IPS DF 4.7 (cell line): ENCODE results near the gene ATP8A1.
A peak's percentile ranks its signal among the peaks of the same experiment; 100 is the strongest.

Source experiments
- DNase-seq: peaks from one replicate; pipeline ENCODE4 v3.0.0-alpha.2; 2013; ENCODE audit warnings: low spot score; ENCODE audit errors: extremely low read depth

Gene ATP8A1

GRCh38 chr4:42570221-42570620, 86.7 kb downstream of the ATP8A1 start:
- DNase-seq = no peak

GRCh38 chr4:42568610-42569207, 88.2 kb downstream of the ATP8A1 start:
- DNase-seq = peak; percentile 41

- DNase-seq = no peak
Observed at GRCh38 chr4:42566835-42567234, 90.1 kb downstream of the ATP8A1 start.

- DNase-seq = no peak
Observed at GRCh38 chr4:42562016-42562415, 94.9 kb downstream of the ATP8A1 start.

GRCh38 chr4:42561031-42561430, 95.9 kb downstream of the ATP8A1 start:
- DNase-seq = no peak

GRCh38 chr4:42560467-42560861, 96.4 kb downstream of the ATP8A1 start:
- DNase-seq = no peak

GRCh38 chr4:42558156-42558555, 98.7 kb downstream of the ATP8A1 start:
- no peak for DNase-seq

- no peak for DNase-seq
Observed at GRCh38 chr4:42555828-42556227, 101.1 kb downstream of the ATP8A1 start.

- DNase-seq = no peak
Observed at GRCh38 chr4:42554072-42554471, 102.8 kb downstream of the ATP8A1 start.

- DNase-seq = no peak
Observed at GRCh38 chr4:42549896-42550295, 107.0 kb downstream of the ATP8A1 start.

- no peak for DNase-seq
Observed at GRCh38 chr4:42547805-42548204, 109.1 kb downstream of the ATP8A1 start.

- DNase-seq = no peak
Observed at GRCh38 chr4:42543762-42544161, 113.1 kb downstream of the ATP8A1 start.

- DNase-seq = no peak
Observed at GRCh38 chr4:42543126-42543525, 113.8 kb downstream of the ATP8A1 start.

- no peak for DNase-seq
Observed at GRCh38 chr4:42541647-42542046, 115.3 kb downstream of the ATP8A1 start.

- no peak for DNase-seq
Observed at GRCh38 chr4:42533042-42533441, 123.9 kb downstream of the ATP8A1 start.

GRCh38 chr4:42531341-42532030, 125.4 kb downstream of the ATP8A1 start:
- DNase-seq = no peak

- DNase-seq = no peak
Observed at GRCh38 chr4:42523066-42523718, 133.7 kb downstream of the ATP8A1 start.

GRCh38 chr4:42519803-42520417, 137.0 kb downstream of the ATP8A1 start:
- no peak for DNase-seq

GRCh38 chr4:42515156-42515884, 141.6 kb downstream of the ATP8A1 start:
- no peak for DNase-seq

GRCh38 chr4:42513748-42514492, 143.0 kb downstream of the ATP8A1 start:
- no peak for DNase-seq

- DNase-seq = no peak
Observed at GRCh38 chr4:42512226-42512625, 144.7 kb downstream of the ATP8A1 start.
